Lower lobe of right lung (tissue), 2 donors: ENCODE measurements around the gene MYADML2. TPM values are rescaled to one million over a fixed set of nuclear protein-coding genes. Genes with fewer than 3 reads are reported as not detected.
A peak's percentile ranks its signal among the peaks of the same experiment; 100 is the strongest.

Experiments used
- ATAC-seq, 2 donors: fragments of 200-7000 bp; cut with Tn5 transposase; one replicate each; pipeline ENCODE4 v1.9.1; 2020 to 2022; ENCODE audit warnings: mild to moderate bottlenecking in 2 of 2, moderate library complexity in 2 of 2
- DNase-seq: peaks from one replicate; pipeline ENCODE4 v3.0.0-alpha.2; 2020
- H3K27ac ChIP-seq: fragments of 200-600 bp; one replicate; pipeline ENCODE4 v1.8.0; 2022
- H3K27me3 ChIP-seq: fragments of 200-600 bp; one replicate; pipeline ENCODE4 v1.8.0; 2022; ENCODE audit warnings: low read depth
- H3K36me3 ChIP-seq: fragments of 200-600 bp; one replicate; pipeline ENCODE4 v1.8.0; 2022; ENCODE audit warnings: mild to moderate bottlenecking
- H3K4me1 ChIP-seq: fragments of 200-600 bp; one replicate; pipeline ENCODE4 v1.8.0; 2022
- H3K4me3 ChIP-seq: fragments of 200-600 bp; one replicate; pipeline ENCODE4 v1.8.0; 2022; ENCODE audit warnings: mild to moderate bottlenecking
- H3K9me3 ChIP-seq: fragments of 200-600 bp; one replicate; pipeline ENCODE4 v1.8.0; 2022
- intact Hi-C: fragments of 100-400 bp; cut with DNase I; formaldehyde crosslinking; loops from one replicate; pipeline ENCODE4 v1.11.0; 2022
- total RNA-seq: library from RNA; stranded (reverse); fragmentation: NEBNext Ultra II Directional; extraction: Animal tissue kit (Norgen Biotek cat#: 25700); gene quantifications from one replicate; pipeline ENCODE4 v1.2.1, GENCODE V29; 2021
- TF ChIP-seq, protein P1 (sequence below): fragments of 200-600 bp; IDR thresholded peaks from one replicate; pipeline ENCODE4 v1.8.0; 2022; ENCODE audit warnings: antibody characterized with exemption, mild to moderate bottlenecking
- donor health status: DM: no; HTN: yes; CAD: no; lungs with severe emphysema.

MYADML2 gene
- total RNA-seq, 1 donor from 2014 or later, result not detected

DNA sequence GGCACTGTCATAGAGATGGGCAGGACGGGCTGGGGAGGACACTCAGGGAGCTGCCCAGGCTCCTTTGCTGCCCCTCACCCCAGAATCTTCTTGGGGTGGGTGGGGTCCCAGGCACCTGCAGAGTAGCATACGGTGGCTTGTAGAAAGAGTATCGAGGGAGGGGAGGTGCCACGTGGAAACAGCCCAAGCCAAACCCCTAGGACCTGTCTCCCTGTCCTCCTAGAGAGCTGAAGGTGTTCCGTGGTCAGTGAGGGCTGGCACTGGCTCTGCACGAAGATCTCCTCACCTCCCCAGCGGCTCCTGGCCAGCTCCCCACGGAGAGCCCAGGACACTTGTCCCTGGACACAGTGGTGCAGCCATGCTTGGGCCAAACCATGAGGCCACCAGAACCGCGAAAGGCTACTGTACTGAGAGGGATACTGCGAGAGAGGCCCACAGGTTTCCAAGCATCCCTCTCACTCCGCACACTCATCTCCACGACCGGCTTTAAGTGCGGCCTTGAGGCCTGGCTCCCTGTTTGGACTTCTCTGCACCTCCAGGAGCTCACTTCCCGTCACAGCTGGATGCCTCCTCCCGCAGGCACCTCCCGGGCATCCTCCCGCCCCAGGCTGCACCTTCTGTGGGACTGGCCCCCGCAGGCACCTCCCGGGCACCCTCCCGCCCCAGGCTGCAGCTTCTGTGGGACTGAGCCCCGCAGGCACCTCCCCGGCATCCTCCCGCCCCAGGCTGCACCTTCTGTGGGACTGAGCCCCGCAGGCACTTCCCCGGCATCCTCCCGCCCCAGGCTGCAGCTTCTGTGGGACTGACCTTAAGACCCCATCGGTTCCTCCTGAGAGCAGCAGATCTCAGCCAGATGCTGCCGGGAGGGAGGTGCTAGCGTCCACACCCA, 17.5 kb downstream of the MYADML2 start:
- ATAC-seq (no peak), DNase-seq (no peak)
- H3K4me1 ChIP-seq, result peaks cover 29% of the 10 kb centered on the region
- H3K27me3 ChIP-seq, result peaks cover 13% of the 10 kb centered on the region
- no peaks in the 10 kb centered on the region for H3K36me3 ChIP-seq
- no peak overlapping the region for H3K4me3 ChIP-seq
- H3K27ac ChIP-seq, result no peak overlapping the region
- TF ChIP-seq, protein P1, sequence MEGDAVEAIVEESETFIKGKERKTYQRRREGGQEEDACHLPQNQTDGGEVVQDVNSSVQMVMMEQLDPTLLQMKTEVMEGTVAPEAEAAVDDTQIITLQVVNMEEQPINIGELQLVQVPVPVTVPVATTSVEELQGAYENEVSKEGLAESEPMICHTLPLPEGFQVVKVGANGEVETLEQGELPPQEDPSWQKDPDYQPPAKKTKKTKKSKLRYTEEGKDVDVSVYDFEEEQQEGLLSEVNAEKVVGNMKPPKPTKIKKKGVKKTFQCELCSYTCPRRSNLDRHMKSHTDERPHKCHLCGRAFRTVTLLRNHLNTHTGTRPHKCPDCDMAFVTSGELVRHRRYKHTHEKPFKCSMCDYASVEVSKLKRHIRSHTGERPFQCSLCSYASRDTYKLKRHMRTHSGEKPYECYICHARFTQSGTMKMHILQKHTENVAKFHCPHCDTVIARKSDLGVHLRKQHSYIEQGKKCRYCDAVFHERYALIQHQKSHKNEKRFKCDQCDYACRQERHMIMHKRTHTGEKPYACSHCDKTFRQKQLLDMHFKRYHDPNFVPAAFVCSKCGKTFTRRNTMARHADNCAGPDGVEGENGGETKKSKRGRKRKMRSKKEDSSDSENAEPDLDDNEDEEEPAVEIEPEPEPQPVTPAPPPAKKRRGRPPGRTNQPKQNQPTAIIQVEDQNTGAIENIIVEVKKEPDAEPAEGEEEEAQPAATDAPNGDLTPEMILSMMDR, result no peak
- H3K9me3 ChIP-seq, result no peaks in the 10 kb centered on the region
- intact Hi-C loops, result no loop called here

DNA sequence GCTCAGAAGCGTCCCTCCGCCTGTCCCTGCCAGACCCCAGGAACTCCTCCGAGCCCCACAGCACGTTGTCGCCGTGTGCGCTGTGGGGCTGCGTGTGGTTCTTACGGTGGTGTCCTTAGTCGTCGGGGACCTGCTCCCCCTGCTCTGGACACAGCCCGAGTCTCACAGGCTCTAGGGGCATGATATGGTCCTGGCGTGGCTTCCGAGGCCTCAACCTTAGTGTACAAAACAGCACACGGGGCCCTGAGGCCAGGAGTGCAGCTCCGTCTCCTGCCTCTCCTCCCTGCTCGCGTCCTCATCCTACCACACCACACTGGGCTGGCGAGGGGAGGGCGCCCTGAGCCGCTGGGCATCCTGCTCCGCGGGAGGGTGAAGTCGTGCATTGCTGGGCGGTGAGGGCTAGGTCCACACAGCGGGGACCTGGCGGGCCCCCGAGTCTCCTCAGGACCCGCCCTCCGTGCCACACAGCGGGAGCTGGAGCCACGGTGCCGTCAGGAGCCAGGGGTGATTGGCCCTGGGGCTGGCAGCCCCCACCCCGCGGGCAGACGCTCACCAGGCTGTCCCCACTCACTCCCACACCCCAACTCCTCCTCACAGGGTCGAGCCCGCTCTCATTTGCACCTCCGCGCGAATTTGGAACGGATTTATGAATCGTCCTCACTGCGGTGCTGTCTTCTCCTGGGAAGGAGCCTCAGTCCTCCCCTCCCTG, 18.3 kb downstream of the MYADML2 start:
- Histone ChIP-seq H3K4me3 (peak overlapping the region; percentile 94), H3K4me1 (peaks cover 37% of the 10 kb centered on the region), H3K9me3 (no peaks in the 10 kb centered on the region), H3K27ac (peak overlapping the region; percentile 56), H3K36me3 (no peaks in the 10 kb centered on the region), H3K27me3 (peaks cover 13% of the 10 kb centered on the region)
- ATAC-seq, result peak in 1 of 2 donors; percentile 0
- TF ChIP-seq, protein P1, result no peak
- intact Hi-C loops, result no loop called here
- no peak for DNase-seq

DNA sequence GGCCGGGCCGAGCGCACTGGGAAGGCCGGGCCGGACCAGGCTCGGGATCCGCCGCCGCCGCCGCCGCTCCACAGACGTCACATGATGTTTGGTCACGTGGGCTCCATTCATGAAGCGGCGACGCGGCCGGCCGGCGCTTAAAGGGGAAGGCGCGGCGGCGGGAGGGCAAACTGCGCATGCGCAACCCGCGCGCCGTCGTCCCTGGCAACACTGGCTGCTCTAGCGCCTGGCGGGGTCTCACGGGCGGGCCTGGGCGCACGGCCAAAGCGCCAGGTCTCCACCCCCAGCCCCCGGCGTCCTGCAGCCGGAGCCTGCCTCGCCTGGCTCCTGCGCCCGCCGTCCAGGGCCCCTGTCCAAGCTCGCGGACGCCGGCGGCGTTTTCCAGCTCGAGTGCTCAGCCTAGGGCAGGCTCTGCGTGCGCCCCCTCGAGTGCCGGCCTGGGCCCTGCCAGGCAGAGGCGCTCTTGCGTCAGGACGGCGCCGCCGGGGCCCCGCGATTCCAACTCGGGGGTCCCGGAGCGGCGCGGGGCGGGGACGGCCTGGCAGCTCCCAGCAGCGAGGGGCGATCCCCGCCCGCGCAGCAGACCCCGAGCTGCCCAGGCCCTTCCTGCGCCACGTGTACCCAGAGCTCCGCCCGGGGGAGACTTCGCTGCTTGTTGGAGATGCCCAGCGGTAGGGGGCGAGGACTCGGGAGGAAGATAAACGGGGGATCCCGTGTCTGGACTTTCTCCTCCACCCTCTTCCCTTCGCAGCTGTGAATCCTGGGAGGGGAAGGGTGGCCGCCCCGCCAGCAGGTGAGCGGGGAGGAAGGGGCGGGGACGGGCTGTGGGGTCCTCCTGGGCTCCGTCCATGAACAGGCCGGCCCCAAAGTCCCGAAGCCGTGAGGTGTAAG, 19.1 kb downstream of the MYADML2 start, which contains the start of gene MAFG:
MAFG (minus strand) TSS at position 83 of the 891 bp plus-strand sequence. CDS start 4,550 bp downstream, outside the sequence.
- peak within 1 kb of the TSS; percentile 93 for H3K27ac ChIP-seq
- peak; percentile 70 to 71 for ATAC-seq
- no peaks in the 10 kb centered on the region for H3K9me3 ChIP-seq
- peak within 1 kb of the TSS; percentile 94 for H3K4me3 ChIP-seq
- peak; percentile 94 for DNase-seq
- H3K27me3 ChIP-seq, result peaks cover 13% of the 10 kb centered on the region
- peaks cover under 1% of the 10 kb centered on the region for H3K36me3 ChIP-seq
- intact Hi-C loops, result no loop called here
- H3K4me1 ChIP-seq, result peaks cover 44% of the 10 kb centered on the region
- TF ChIP-seq, protein P1, result peak; percentile 43

DNA sequence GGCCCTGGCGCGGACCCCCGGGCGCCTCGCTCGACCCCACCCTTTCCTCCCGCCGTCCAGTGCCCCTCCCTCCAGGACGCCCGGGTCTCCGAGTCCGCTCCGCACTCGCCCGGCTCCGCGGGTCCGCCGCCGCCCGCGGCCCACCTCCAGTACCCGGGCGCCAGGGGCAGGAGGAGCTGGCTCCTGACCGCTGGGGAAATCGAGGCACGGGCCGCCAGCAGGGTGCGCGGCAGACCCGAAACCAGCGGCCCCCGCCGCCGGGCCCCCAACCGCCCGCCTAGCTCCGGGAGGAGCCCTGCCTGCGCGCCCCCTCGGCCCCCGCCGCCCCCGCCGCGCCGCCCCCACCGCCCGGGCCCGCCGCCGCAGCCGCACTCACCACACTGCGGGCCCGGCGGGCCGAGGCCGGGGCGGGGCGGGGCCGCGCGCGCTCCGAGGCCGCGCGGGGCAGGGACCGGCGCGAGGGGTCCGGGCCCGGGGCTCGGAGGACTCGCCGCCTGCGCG, 19.8 kb downstream of the MYADML2 start:
- H3K4me1 ChIP-seq, result peaks cover 51% of the 10 kb centered on the region

More for the DNA sequence above, 19.8 kb downstream of the MYADML2 start:
- Histone ChIP-seq H3K27ac (peak overlapping the region; percentile 93), H3K27me3 (peaks cover 13% of the 10 kb centered on the region), H3K4me3 (peak overlapping the region; percentile 94), H3K36me3 (peaks cover 8% of the 10 kb centered on the region), H3K9me3 (no peaks in the 10 kb centered on the region)
- intact Hi-C loops, result no loop called here
- TF ChIP-seq, protein P1, result no peak
- no peak for ATAC-seq
- no peak for DNase-seq
